Measurements from ENCODE around the gene SLC26A1.

DNA sequence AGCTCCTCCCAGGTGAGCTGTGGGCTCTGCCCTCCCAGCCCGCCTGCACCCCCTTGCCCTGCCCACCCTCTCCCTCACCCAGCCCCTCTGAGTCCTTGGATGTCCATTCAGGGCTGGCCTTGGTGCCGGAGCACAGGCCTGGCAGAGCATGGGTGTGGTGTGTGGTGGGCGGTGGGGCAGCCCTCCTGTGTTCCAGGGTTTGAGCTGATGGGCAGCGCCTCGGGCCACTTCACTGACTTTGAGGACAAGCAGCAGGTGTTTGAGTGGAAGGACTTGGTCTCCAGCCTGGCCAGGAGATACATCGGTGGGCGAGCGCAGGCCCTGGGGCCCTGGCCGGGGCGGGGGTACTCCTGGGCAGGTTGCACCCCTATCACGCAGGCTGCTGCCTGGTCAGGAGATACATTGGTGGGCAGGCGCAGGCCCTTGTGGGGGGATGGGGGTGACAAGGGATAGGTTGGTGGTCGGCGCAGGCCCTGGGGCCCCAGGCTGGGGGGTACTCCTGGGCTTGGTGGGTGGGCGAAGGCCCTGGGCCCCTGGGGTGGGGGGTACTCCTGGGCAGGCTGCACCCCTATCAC is 7.6 kb upstream of the SLC26A1 start:
- TF ChIP-seq, protein P1, sequence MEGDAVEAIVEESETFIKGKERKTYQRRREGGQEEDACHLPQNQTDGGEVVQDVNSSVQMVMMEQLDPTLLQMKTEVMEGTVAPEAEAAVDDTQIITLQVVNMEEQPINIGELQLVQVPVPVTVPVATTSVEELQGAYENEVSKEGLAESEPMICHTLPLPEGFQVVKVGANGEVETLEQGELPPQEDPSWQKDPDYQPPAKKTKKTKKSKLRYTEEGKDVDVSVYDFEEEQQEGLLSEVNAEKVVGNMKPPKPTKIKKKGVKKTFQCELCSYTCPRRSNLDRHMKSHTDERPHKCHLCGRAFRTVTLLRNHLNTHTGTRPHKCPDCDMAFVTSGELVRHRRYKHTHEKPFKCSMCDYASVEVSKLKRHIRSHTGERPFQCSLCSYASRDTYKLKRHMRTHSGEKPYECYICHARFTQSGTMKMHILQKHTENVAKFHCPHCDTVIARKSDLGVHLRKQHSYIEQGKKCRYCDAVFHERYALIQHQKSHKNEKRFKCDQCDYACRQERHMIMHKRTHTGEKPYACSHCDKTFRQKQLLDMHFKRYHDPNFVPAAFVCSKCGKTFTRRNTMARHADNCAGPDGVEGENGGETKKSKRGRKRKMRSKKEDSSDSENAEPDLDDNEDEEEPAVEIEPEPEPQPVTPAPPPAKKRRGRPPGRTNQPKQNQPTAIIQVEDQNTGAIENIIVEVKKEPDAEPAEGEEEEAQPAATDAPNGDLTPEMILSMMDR (IDR thresholded peaks at IDR 0.05), result no peak
- TF ChIP-seq POLR2AphosphoS5 (IDR thresholded peaks at IDR 0.05) (no peak), EP300 (IDR thresholded peaks at IDR 0.05) (no peak), POLR2A (IDR thresholded peaks at IDR 0.05) (no peak)
